HL-60 (cell line): ENCODE measurements around the gene EPOP.

Experiments
- CTCF ChIP-seq: IDR thresholded peaks from one replicate; pipeline ENCODE4 v1.5.1; 2011; ENCODE audit warnings: low read length, control low read depth, inconsistent platforms; ENCODE audit not compliant: insufficient read depth
- GABPA ChIP-seq: IDR thresholded peaks from 2 replicates; pipeline ENCODE4 v1.6.1; 2012; ENCODE audit warnings: low read depth
- POLR2AphosphoS5 ChIP-seq: IDR thresholded peaks from 2 replicates; pipeline ENCODE4 v1.6.1; 2012; ENCODE audit warnings: low read depth
- REST ChIP-seq: IDR thresholded peaks from 2 replicates; pipeline ENCODE4 v1.6.1; 2012; ENCODE audit warnings: low read depth; ENCODE audit not compliant: insufficient replicate concordance
- SPI1 ChIP-seq: IDR thresholded peaks from 2 replicates; pipeline ENCODE4 v1.6.1; 2012; ENCODE audit warnings: low read depth, mild to moderate bottlenecking, borderline replicate concordance

GRCh38 chr17:38719943-38720641, 45.3 kb upstream of the EPOP start:
- no peak for TF ChIP-seq CTCF
- TF ChIP-seq POLR2AphosphoS5 = no peak
- no peak for TF ChIP-seq GABPA
- TF ChIP-seq REST = no peak
- no peak for TF ChIP-seq SPI1
